Fibroblast of the conjunctiva (primary cell): ENCODE results near the gene ANXA6.
"Not testable (repeated sequence)": the region's sequence is repeated elsewhere in the genome, so short reads cannot be mapped to it uniquely, and the experiment has no call there.

Experiments used
- DNase-seq: peaks from one replicate; pipeline ENCODE4 v3.0.0-alpha.2; 2010; ENCODE audit warnings: low read depth

The ANXA6 gene

GRCh38 chr5:151157426-151158286 lies at the start of gene ANXA6:
Gene ANXA6 (minus strand): TSS chr5:151157779. CDS start chr5:151147901, 9,878 bp downstream.
- peak; percentile 52 for DNase-seq

- DNase-seq = no peak
Measured at GRCh38 chr5:151205411-151205810, 47.8 kb upstream of the ANXA6 start.

- no peak for DNase-seq
Measured at GRCh38 chr5:151204051-151204450, 46.5 kb upstream of the ANXA6 start.

GRCh38 chr5:151202381-151203139 lies 45.0 kb upstream of the ANXA6 start:
- DNase-seq = no peak

- no peak for DNase-seq
Measured at GRCh38 chr5:151200913-151201595, 43.5 kb upstream of the ANXA6 start.

- no peak for DNase-seq
Measured at GRCh38 chr5:151199581-151200185, 42.1 kb upstream of the ANXA6 start.

GRCh38 chr5:151198861-151199260 lies 41.3 kb upstream of the ANXA6 start:
- no peak for DNase-seq

- not testable (repeated sequence) for DNase-seq
Measured at GRCh38 chr5:151197291-151197600, 39.7 kb upstream of the ANXA6 start.

- DNase-seq = no peak
Measured at GRCh38 chr5:151196556-151197290, 39.1 kb upstream of the ANXA6 start.

- peak; percentile 76 for DNase-seq
Measured at GRCh38 chr5:151195622-151196021, 38.0 kb upstream of the ANXA6 start.

GRCh38 chr5:151192626-151193025 lies 35.0 kb upstream of the ANXA6 start:
- no peak for DNase-seq

- no peak for DNase-seq
Measured at GRCh38 chr5:151191661-151192060, 34.1 kb upstream of the ANXA6 start.

- DNase-seq = no peak
Measured at GRCh38 chr5:151189151-151189550, 31.6 kb upstream of the ANXA6 start.

- no peak for DNase-seq
Measured at GRCh38 chr5:151186538-151186937, 29.0 kb upstream of the ANXA6 start.

- DNase-seq = no peak
Measured at GRCh38 chr5:151186052-151186451, 28.5 kb upstream of the ANXA6 start.

GRCh38 chr5:151184316-151185042 lies 26.9 kb upstream of the ANXA6 start:
- no peak for DNase-seq

- DNase-seq = no peak
Measured at GRCh38 chr5:151183456-151184245, 26.1 kb upstream of the ANXA6 start.

- DNase-seq = no peak
Measured at GRCh38 chr5:151182976-151183375, 25.4 kb upstream of the ANXA6 start.

- DNase-seq = no peak
Measured at GRCh38 chr5:151182524-151182900, 24.9 kb upstream of the ANXA6 start.
